Kidney epithelial cell (primary cell): ENCODE measurements around the gene CDKN2C. TPM values are rescaled to one million over a fixed set of nuclear protein-coding genes. Genes with fewer than 3 reads are reported as not detected.

ENCODE experiments used
- DNase-seq: peaks from one replicate; pipeline ENCODE4 v3.0.0-alpha.2; 2010; ENCODE audit warnings: low read depth
- H3K27me3 ChIP-seq: 2 replicates; pipeline ENCODE4 v1.6.0; 2011; ENCODE audit warnings: low read length; ENCODE audit not compliant: control insufficient read depth, insufficient read depth
- H3K36me3 ChIP-seq: 2 replicates; pipeline ENCODE4 v1.5.1; 2011; ENCODE audit warnings: low read length; ENCODE audit not compliant: control insufficient read depth, insufficient read depth
- H3K4me3 ChIP-seq: 2 replicates; pipeline ENCODE4 v1.5.1; 2011; ENCODE audit warnings: low read depth, mild to moderate bottlenecking, control low read depth, low read length
- CTCF ChIP-seq: IDR thresholded peaks from 2 replicates; pipeline ENCODE4 v1.5.1; 2011; ENCODE audit warnings: mild to moderate bottlenecking, moderate library complexity, low read length, control low read depth, inconsistent platforms; ENCODE audit not compliant: insufficient read depth, poor library complexity, severe bottlenecking
- total RNA-seq: library from RNA; depleted of rRNA; stranded (reverse); fragments of >200 nt; gene quantifications from 2 replicates; pipeline ENCODE4 v1.2.3, GENCODE V29; 2015

The CDKN2C gene
- total RNA-seq, 1 donor from 2014 or later = 0.13 TPM

- no peak for DNase-seq
- no peak for TF ChIP-seq CTCF
- Histone ChIP-seq H3K4me3 (no peak overlapping the region), H3K36me3 (no peaks in the 10 kb centered on the region), H3K27me3 (no peaks in the 10 kb centered on the region)
Observed at GRCh38 chr1:51014878-51015277, 44.8 kb downstream of the CDKN2C start.

- H3K36me3 ChIP-seq = no peaks in the 10 kb centered on the region
- H3K4me3 ChIP-seq = no peak overlapping the region
- no peak for DNase-seq
- TF ChIP-seq CTCF = no peak
- H3K27me3 ChIP-seq = no peaks in the 10 kb centered on the region
Observed at GRCh38 chr1:51019811-51020210, 49.8 kb downstream of the CDKN2C start.

Other genes starting within 250 kb of the CDKN2C start
- 57.8 and 61.3 TPM in 2 replicates for gene FAF1, start 10.0 kb upstream of the CDKN2C start, total RNA-seq
- not detected in 2 replicates for gene C1orf185, start 132.0 kb downstream of the CDKN2C start, total RNA-seq